NOMO-1 treated with DMSO at 0.1 percent for 48 hours (cell line): ENCODE measurements around the gene UNC93A.
"Not testable (repeated sequence)": the region's sequence is repeated elsewhere in the genome, so short reads cannot be mapped to it uniquely, and the experiment has no call there.

Source experiments
- DNase-seq: peaks from one replicate; lab custom pipeline; 2025; ENCODE audit not compliant: unreplicated experiment; lab: John Stamatoyannopoulos, UW

UNC93A gene

DNA sequence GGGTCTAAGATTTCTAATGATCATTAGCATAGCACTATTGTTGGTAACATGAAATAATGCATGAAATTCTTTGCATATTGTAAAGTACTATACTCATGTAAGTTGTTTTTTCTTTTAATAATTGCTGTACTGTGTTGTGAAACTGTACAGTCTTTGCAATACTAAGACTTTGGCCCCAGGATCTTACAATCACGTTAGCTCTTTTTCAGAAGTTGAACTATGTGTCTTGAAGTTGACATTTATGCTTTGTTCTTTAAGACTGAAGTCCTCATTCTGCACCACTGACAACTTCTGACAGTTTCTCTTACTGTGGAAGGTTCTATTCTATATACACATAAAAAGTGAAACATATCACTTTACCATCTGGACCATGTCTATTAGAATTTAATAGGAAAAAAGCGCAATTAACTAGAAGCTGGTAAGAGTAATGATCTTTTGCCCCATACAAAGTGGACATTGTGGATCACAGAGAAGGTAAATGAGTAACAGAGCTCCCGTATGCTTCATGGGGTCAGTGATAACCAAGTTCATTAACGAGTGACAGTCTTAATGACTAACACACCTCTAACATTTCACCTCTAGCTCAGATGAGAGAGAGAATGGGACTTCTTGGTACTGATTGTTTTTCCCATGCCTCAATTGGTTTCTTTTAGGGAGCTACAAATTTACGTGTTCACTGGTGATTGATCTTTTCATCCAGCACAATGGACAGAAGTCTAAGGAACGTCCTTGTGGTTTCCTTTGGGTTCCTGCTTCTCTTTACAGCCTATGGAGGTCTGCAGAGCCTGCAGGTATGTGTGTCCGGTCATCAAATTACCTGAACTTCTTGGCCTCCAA is at the start of gene UNC93A:
UNC93A (plus strand) TSS at position 530 of the 837 bp plus-strand sequence; CDS start at position 705, 175 bp downstream.
- no peak for DNase-seq

DNA sequence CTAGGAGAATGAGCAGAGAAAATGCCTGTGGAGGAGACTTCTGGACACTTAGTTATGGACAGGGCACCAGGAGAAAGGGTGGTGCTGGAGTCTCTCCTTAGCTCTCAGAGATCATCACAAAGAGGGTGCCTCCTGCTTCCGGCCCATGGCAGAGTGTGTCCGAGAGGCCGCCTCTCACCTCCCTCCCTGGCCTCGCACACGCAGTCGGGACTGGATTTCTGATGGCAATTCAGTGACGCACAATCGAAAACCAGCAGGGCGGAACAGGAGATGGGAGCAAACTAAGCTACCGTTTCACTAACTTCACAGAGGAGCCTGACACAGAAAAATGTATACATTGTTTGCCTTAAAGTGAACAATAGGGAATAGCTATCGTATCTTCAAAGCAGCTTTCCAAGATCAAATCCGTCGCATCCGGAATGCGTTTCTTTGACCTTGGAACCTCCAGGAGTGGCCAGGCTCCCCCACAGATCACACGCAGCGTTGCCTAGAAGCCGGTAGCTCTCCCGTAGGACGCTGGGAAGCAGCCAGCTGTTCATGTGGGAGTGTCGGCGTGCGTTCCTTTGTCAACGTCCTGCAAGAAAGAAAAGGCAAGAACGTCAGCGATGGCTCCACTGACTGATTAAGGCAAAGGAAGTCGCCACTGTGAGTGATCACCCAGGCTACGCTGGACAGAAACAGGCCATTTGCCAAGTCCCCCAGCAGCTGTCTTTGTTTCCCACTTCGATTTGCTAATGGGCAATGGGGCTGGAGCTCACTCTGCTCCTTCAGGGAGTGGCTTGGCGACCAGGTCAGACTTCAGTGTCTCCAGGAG is 49.6 kb upstream of the UNC93A start:
- not testable (repeated sequence) for DNase-seq

DNA sequence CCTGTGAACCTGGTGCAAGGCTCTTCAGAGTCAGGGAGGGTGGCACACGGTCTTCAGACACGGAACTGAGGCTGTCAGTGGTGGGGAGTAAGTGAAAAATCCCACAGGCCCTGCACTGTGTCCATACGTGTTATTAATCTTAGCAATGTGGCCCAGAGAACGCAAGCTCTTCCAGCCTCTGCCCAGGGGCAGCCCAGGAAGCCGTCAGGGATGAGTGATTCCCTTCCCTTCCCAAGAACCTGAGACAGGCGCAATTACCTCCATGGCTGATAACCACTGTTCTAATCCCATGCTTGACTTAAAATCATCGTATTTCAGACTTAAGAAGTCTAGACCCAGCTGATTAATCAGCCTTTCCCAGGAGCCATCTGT is 49.0 kb upstream of the UNC93A start:
- DNase-seq: not testable (repeated sequence)

DNA sequence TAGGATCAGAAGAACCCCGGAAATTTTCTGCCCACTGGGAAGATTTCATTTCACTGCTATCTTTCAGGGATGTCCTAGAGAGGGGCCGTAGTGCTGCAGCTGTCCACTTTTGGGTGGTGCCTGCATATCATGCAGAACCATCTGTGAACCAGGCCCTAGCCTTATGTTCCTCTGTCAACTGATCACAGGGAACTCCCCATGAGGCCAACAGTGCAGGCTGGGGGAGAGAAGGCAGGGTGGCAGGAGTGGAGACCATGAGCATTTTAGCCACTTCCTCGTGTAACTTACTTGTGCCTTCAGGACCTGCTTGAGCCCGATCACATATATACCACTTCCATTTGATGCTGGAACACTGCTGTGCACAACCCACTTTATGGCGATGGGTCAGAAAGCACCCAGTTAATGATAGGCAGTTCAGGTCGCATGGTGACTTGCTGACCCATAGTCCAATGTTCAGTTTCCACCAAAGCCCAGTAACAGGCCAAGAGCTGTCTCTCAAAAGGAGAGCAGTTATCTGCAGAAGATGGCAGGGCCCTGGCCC is 48.5 kb upstream of the UNC93A start:
- DNase-seq: not testable (repeated sequence)

DNA sequence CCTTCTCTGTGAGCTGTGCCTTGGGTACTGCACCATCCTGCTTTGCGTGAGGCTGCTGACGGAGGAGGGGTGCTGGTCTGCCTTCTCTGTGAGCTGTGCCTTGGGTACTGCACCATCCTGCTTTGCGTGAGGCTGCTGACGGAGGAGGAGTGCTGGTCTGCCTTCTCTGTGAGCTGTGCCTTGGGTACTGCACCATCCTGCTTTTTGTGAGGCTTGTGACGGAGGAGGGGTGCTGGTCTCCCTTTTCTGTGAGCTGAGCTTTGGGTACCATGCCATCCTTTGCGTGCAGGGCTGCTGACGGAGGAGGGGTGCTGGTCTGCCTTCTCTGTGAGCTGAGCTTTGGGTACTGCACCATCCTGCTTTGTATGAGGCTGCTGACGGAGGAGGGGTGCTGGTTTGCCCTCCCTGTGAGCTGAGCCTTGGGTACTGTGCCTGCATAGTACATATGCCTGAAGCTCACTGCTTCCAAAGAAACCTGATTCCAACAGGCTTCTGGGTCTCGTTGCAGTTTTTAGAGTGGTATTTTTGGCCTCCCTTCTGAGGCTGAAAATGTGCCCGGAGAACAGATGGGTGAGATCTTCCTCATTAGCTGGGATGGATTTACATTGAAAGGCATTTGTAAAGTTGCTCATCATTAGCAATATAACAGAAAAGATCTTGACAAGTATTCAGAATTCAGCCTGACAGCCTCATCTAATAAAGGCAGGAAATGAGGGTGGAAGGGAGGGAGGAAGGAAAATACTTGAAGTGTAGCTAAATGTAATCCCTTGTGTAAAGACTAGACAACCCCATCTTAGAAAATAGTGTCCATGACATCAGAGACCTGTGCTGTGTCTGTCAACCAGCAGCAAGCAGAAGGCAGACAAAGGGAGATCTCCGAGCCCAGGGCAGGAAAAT is 46.8 kb upstream of the UNC93A start:
- no peak for DNase-seq

DNA sequence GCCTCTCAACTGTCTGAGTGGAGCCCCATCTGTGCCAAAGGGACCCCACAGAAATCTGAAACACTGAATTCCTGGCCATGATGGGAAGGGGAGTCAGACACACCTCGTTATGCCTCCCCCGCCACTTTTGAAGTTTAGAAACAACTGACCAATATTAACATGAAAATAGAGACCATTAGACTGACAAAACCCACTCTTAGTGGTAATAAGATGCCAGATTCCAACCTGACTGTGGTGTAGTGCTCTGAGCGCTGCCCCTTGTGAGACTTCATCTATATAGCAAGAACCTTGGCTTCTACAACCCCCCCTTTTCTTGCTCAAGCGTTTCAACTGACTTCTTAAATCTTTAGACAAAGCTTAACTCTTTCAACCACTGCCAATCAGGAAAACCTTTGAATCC is 46.1 kb upstream of the UNC93A start:
- no peak for DNase-seq

DNA sequence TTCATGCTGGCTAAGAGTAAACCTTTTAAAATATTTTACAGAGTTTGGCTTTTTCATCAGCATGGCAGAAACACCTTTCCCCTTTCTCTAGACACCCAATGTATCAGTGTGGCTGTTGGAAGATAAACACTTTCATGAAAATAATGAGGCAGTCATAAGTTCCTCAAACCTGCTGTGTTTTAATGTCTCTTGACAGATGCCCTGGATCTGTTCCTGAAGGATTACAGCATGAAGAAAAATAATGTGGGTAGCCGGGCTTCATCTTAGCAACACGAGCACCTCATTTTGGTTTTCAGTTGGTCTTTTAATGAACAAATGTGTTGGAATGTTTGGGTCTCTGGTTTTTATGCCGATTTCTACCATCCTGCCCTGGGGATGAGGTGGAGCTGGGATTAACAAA is 45.5 kb upstream of the UNC93A start:
- no peak for DNase-seq

DNA sequence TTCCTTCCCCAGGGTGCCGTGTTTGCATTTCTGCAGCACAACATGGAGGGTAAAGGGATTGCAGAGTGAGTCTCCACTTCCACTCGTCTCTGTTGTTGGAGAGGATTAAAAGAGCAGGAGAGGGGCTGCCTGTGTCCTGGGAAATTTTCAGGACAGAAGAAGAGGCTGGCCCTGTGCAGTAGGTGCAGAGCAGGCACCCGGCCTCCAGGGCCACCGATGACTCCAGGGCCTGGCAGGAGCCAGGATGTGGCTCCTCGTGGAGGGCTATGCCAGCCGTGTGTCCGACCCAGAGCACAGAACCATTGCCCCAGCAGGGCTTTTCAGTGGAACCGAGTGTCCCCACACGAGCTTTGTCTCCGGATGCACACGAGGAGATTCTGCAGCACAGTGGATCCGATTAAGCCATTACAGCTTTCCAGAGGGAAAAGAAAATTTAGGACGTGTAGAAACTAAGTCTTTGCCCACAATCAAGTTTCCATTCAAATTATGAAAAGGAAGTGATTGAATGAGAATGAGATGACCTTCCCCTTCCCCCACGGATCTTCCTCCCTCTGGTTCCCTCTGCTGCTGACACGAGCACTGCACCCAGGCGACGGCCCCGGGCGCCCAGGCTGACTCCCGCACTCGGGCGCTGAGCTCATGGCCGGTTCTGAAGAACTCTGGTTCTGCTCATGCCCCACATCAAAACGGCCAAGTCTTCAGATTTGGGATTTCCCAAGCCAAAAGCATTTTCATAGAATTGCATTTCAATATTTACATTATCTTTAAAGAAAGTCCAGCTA is 43.1 kb upstream of the UNC93A start:
- DNase-seq: no peak

DNA sequence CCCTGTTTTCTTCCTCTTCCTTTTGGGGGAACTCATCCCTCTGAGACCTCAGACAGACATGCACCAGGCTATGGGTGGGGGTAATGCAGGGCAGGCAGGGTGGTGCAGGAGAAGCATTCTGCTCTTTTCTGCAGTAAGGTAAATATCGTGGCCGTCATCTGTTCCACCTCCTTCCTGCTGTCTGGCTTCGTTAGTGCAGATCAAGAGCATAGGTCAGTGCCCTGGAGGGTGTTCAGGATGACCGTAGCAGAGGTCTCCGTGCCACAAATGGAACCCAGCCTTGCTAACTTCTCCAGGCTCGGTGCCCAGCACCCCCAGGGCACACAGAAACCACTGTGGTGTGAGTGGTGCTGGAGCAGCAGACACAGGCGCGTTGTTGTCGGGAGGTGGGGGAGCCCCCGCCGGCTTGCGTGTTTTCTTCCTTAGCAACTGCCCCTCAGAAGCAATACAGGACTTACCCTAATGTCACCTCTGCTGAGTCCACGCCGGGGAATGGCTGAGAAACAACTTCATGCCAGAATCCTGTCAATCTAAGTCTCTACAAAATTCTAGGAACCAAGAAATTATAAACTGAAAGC is 42.1 kb upstream of the UNC93A start:
- DNase-seq: not testable (repeated sequence)

DNA sequence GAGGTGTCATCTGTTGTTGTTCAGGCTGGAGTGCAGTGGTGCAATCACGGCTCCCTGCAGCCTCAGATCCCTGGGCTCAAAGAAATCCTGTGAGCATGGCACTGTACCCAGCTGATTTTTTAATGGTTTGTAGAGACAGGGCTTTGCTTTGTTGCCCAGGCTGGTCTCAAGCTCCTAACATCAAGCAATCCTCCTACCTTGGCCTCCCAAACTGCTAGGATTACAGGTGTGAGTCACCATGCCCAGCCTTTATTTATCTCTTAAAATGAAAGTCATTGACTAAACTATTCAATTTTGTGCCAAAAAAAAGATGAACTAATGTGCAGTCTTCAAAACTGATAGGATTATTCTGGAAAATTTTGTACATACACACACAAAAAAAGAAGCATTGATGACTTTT is 38.8 kb upstream of the UNC93A start:
- DNase-seq: no peak

DNA sequence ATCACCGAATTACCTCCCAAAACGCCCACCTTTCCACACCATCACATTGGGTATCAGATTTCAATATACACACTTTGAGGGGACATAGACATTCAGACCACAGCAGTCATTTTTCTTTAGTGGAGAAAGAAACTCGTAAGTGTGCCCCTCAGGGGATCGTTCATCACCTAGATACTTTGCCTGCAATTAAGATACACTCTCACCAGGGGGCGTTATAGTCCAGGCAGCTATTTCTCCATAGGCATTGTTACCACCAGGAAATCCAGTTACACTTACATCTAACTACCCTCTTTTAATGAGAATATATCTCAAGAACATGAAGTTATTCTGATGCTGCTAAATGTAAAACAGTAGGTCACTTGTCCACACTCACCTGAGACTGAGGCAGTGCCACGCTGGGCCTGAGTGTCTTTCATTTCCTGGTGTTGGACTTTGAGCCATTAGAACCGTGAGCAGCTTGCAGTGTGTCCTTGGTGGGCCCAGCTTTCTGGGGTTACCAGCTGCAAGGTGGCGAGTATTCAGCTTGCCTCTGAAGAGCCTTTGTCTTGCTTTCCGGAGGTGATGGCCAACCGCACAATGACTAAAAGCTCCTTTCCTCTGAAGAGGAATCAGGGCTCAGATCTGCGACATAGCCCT is 35.1 kb upstream of the UNC93A start:
- DNase-seq: no peak

DNA sequence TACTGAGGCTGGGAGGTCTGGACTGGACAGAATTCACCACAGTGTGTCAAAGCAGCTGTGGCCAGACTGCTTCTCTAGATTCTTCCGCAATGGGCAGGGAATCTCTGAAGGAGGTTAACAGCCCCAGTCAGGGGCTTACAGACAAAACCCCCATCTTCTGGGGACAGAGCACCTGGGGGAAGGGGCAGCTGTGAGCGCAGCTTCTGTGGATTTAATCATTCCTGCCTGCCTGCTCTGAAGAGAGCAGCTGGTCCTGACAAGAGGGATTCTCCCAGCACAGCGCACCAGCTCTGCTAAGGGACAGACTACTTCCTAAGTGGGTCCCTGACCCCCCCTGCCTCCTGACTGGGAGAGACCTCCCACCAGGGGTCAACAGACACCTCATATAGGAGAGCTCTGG is 32.5 kb upstream of the UNC93A start:
- DNase-seq: no peak

DNA sequence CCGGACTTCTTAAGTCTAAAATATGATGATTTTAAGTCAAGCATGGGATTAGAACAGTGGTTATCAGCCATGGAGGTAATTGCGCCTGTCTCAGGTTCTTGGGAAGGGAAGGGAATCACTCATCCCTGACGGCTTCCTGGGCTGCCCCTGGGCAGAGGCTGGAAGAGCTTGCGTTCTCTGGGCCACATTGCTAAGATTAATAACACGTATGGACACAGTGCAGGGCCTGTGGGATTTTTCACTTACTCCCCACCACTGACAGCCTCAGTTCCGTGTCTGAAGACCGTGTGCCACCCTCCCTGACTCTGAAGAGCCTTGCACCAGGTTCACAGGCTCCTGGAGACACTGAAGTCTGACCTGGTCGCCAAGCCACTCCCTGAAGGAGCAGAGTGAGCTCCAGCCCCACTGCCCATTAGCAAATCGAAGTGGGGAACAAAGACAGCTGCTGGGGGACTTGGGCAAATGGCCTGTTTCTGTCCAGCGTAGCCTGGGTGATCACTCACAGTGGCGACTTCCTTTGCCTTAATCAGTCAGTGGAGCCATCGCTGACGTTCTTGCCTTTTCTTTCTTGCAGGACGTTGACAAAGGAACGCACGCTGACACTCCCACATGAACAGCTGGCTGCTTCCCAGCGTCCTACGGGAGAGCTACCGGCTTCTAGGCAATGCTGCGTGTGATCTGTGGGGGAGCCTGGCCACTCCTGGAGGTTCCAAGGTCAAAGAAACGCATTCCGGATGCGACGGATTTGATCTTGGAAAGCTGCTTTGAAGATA is 24.9 kb upstream of the UNC93A start:
- DNase-seq: not testable (repeated sequence)

DNA sequence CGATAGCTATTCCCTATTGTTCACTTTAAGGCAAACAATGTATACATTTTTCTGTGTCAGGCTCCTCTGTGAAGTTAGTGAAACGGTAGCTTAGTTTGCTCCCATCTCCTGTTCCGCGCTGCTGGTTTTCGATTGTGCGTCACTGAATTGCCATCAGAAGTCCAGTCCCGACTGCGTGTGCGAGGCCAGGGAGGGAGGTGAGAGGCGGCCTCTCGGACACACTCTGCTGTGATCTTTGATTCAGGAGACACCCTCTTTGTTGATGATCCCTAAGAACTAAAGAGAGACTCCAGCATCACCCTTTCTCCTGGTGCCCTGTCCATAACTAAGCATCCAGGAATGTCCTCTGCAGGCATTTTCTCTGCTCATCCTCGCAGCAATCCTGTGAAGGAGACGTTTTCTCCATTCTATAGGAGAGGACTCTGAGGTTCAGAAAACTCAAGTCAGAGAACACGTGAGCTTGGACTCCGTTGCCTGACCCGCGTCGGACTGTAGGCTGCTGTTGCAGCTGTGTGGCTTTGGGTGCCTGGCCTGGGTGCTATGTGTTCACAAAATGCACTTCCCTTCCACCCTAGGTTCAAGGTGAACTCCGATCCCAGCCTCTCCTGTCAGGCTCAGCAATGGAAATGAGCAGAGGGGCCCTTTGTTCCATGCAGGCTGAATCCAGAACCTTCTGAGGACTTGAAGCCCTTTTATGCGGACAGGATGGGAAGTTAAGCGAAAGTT is 24.1 kb upstream of the UNC93A start:
- DNase-seq: no peak

DNA sequence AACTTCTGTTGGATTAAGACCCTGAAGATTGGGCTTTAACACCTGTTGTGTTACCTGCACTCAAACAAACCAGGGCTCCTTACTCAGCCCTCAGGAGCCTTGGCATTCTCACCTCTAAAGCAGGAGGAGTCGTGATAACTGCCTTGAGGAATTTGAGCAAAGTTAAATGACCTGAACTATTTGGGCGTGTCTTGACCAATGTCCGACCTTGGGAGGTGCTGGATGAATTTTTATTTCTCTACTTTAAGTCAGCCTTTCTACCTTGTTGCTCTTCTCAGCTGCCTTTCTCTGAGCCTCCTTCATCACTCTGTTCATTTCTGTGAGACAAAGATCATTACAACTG is 23.6 kb upstream of the UNC93A start:
- DNase-seq: not testable (repeated sequence)

DNA sequence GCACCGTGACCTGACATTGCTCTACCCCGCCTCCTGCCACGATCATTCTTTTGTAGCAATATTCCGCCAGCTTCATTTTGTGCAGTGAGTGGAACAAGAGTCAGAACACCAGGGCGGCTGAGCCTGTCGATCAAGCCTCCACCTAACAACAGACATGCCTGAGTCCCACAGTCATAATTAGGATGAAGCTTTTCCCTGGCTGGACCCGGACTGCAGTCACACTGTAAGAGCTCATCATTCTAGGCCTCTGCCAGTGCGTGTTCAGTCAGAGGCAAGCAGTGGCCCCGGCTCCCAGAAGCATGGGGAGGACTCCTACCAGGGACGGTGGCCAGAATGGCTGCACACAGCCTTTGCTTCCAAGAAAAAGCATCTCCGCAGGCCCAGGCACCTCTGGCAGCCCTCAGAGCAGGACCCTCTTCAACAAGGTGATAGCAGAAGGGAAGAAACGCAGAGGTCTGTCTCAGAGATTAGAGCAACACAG is 23.2 kb upstream of the UNC93A start:
- DNase-seq: no peak

DNA sequence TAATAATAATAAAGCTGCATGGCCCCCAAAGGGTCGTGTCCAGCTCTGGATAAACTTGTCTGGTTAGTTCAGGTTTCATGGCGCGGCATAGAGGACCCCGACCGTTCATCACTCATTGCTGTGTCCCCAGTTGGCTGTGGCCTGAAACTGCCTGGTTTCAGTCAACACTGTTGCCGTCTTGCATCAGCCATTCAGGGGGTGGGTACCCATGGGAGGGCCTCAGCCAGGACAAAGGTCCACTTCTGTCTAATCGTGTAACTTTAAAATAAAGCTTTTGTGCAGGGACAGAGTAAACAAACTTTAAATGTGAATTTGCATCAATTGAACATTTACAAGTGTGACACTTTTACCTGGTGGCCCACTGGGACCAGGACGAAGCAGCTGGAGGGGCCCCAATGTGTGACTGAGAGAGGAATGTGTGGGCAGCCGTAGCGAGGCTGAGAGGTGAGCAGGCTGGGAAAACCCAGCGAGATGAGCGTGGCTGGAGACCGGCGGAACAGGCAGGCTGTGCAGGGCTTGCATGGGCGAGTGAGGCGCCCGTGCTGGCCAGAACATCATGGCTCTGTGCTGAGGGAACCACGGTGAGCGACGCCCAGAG is 22.3 kb upstream of the UNC93A start:
- no peak for DNase-seq
